Stimulated activated memory B cell treated with anti-CD40 and anti-IgM and Interleukin-4, amounts not matched to agents 10 μg/mL and 1 μg/mL and 100 μg/mL, for 72 hours (primary cell): ENCODE measurements around the gene GABPA.
A peak's percentile ranks its signal among the peaks of the same experiment; 100 is the strongest.

Experiments
- ATAC-seq: fragments of 150-1000 bp; cut with Tn5 transposase; 2 replicates; pipeline ENCODE4 v1.10.0; 2021
- H3K27ac Mint-ChIP-seq: one replicate; pipeline ENCODE4 v1.8.0; 2022; ENCODE audit warnings: mild to moderate bottlenecking, mixed read lengths
- H3K27me3 Mint-ChIP-seq: one replicate; pipeline ENCODE4 v1.8.0; 2022; ENCODE audit warnings: mixed read lengths
- H3K36me3 Mint-ChIP-seq: one replicate; pipeline ENCODE4 v1.8.0; 2022; ENCODE audit warnings: mixed read lengths
- H3K4me1 Mint-ChIP-seq: one replicate; pipeline ENCODE4 v1.8.0; 2022; ENCODE audit warnings: mixed read lengths
- H3K4me3 Mint-ChIP-seq: one replicate; pipeline ENCODE4 v1.8.0; 2022; ENCODE audit warnings: mild to moderate bottlenecking, moderate library complexity, mixed read lengths
- H3K9me3 Mint-ChIP-seq: one replicate; pipeline ENCODE4 v1.8.0; 2022; ENCODE audit warnings: mixed read lengths

GABPA gene

DNA sequence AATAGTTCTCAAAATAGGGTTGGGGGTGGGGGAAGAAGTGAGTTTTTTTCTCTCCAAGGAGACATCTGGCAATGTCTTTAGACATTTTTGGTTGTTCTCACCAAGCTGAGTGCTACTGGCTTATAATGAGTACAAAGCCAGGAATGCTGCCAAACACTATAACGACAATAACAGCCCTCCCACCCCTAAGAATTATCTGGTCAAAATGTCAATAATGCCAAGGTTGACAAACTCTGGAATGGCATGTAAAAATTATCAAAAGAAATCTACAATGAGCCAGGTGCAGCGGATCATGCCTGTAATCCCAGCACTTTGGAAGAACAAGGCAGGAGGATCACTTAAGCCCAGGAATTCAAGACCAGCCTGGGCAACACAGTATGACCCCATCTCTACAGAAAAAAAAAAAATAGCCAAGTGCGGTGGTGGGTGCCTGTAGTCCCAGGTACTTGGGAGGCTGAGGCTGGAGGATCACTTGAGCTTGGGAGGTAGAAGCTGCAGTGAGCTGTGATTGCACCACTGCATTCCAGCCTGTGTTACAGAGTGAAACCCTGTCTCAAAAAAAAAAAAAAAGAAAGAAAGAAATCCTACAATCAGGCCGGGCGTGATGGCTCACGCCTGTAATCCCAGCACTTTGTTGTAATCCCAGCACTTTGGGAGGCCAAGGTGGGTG lies 2.5 kb upstream of the GABPA start:
- Mint-ChIP-seq H3K4me3 (no peak overlapping the region), H3K27ac (no peak overlapping the region), H3K36me3 (peaks cover 19% of the 10 kb centered on the region), H3K9me3 (no peaks in the 10 kb centered on the region), H3K4me1 (peaks cover 30% of the 10 kb centered on the region), H3K27me3 (no peaks in the 10 kb centered on the region)
- no peak for ATAC-seq

DNA sequence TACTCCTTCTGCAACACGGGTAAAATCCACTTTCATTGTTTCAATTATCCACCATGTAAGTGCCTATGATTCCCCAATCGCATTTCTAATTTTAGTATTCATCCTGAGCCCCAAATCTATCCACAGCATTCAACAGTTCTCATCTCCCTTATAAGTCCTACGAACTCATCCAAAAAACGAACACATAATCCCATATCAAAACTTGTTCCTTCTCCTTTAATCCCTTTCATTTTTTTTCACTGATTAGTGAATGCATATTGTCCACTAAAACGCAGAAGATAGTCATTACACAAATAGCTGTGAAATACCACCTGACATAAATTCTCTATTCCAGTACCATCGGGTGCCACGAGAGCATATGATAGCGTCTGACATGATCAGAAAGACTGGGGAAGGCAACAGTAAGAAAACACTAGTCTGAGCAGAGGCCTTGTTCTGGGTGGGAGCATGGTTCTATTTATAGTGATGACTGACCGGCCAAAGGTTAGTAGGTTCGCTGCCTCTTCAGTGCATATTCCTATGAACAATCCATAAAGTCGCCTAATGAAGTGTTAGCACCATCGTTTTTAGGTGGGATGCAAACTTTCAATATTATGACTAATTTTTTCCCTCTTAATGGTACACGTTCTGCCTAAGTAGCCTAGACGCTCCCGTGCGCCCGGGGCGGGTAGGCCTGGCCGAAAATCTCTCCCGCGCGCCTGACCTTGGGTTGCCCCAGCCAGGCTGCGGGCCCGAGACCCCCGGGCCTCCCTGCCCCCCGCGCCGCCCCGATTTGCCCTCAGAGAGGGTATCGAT lies 716 bp upstream of the GABPA start:
- H3K4me3 Mint-ChIP-seq = peak overlapping the region; percentile 88
- H3K27me3 Mint-ChIP-seq = no peaks in the 10 kb centered on the region
- peak; percentile 16 for ATAC-seq
- H3K27ac Mint-ChIP-seq = peak overlapping the region; percentile 99
- H3K36me3 Mint-ChIP-seq = peaks cover 5% of the 10 kb centered on the region
- H3K4me1 Mint-ChIP-seq = peaks cover 44% of the 10 kb centered on the region
- no peaks in the 10 kb centered on the region for H3K9me3 Mint-ChIP-seq

DNA sequence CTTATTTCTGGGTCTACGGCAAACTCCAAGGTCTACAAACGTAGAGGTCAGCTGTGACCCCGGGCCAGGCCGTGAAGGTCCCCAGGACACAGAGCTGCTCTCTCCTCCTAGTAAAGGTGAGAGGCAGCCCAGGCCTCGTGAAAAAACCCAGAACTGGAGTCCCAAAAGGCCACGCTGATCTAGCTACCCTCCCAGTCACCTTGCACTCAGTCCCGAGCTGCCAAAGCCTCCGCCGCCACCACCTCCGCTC lies 193 bp upstream of the GABPA start:
- ATAC-seq = peak; percentile 1
- Mint-ChIP-seq H3K27me3 (no peaks in the 10 kb centered on the region), H3K4me1 (peaks cover 49% of the 10 kb centered on the region), H3K36me3 (peaks cover 5% of the 10 kb centered on the region), H3K9me3 (no peaks in the 10 kb centered on the region), H3K27ac (peak overlapping the region; percentile 99), H3K4me3 (peak overlapping the region; percentile 88)

DNA sequence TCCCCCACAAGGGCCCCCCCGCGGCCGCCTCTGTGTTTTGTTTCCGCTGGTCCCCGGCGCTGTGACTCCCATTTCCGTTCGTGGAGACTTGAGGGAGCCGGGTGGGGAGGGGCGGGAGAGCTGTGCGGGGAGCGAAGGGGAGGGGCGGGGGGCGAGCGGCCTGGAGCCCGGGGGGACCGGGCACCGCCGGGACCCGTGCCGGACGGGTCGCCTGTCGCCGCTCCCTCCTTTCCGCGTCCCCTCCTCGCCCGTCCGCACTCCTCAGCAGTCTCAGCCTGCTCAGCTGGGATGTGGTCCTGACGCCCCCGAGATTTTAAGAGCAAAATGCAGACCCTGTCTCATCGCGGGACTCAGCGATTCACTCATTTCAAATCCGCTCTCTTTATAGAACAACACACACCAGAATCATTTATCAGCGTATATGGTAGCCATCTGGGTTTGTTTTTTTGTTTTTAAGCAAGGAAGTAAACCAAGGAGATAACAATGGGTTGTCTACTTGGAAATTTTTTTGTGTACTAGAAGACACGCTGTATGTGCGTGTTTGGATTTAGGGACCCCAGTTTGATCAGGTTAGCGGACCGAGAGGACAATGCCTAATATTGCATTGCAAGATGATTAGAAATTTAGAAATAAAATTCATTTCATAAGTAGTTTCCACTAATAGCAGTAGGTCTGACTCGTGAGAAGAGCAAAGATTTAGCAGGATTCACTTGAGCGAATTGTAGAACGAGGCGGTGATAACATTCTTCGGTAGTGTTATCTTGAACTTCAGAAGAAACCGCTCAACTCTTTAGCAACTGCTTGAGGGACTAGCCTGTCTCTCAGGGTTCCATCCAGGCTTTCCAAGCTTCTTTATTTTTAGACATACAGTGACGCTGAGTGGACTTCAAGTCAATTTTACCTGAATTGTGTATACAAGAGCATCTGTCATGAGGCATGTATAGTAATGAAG lies 1.1 kb downstream of the GABPA start:
- H3K4me3 Mint-ChIP-seq = peak overlapping the region; percentile 88

DNA sequence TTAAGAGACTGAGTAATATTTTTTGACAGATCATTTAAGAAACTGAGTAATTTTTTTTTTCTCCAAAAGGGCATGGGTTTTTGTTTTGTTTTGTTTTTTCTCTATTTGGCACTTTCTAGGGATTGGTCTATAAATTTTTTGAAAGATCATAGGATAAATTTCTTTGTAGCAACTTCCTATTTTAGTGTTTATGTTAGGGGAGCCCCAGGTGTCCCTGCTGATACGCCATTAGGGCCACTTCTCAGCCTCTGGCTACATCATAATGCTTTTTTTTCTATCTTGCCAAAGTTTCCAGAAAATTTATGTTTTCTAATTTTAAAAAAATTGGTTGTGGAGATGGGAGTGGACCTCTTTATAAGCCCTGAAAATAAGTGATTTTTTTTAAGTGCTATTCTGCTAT lies 2.6 kb downstream of the GABPA start:
- H3K27me3 Mint-ChIP-seq = no peaks in the 10 kb centered on the region
- ATAC-seq = no peak
- H3K27ac Mint-ChIP-seq = no peak overlapping the region
- H3K4me1 Mint-ChIP-seq = peaks cover 51% of the 10 kb centered on the region
- peaks cover 17% of the 10 kb centered on the region for H3K36me3 Mint-ChIP-seq
- no peak overlapping the region for H3K4me3 Mint-ChIP-seq
- H3K9me3 Mint-ChIP-seq = no peaks in the 10 kb centered on the region

More for the DNA sequence above, 1.1 kb downstream of the GABPA start:
- Mint-ChIP-seq H3K36me3 (peaks cover 5% of the 10 kb centered on the region), H3K27ac (peak overlapping the region; percentile 99), H3K9me3 (no peaks in the 10 kb centered on the region), H3K4me1 (peaks cover 51% of the 10 kb centered on the region), H3K27me3 (no peaks in the 10 kb centered on the region)
- peak; percentile 10 for ATAC-seq

DNA sequence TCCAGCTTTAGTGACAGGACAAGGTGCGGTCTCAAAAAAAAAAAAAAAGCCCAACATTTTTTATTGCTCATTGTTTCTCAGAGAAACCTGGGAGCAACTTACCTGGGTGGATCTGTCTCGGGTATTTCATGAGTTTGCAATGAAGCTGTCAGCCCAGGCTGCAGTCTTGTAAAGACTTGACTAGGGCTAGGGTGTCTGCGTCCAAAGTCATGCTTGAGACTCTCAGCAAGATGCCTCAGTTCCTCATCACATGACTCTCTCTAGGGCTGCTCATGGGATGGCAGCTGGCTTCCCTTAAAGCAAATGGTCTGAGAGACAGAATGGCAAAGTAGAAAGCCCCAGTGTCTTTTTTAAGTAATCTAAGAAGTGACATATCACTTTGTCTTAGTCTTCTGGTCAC lies 8.1 kb downstream of the GABPA start:
- no peaks in the 10 kb centered on the region for H3K9me3 Mint-ChIP-seq
- ATAC-seq = no peak
- H3K27ac Mint-ChIP-seq = no peak overlapping the region
- H3K36me3 Mint-ChIP-seq = peaks cover 13% of the 10 kb centered on the region
- peaks cover 19% of the 10 kb centered on the region for H3K4me1 Mint-ChIP-seq
- no peak overlapping the region for H3K4me3 Mint-ChIP-seq
- H3K27me3 Mint-ChIP-seq = no peaks in the 10 kb centered on the region

DNA sequence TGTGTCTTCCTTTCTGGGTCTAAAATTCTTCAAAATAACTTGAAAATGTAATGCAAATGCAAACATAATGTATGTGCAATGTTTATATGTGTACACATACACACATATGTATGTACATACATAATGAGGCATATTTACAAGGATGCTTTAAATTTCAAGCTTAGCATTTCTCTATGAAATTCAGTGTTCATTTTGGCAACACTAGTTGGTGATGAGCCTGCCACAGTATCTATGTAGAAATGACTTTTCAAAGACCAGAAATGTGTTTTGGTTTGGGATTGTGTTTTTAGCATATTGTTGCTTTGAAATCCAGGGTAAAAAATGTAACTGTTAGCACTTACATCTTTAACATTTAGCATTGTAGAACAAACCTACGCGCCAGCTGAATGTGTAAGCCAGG lies 10.1 kb downstream of the GABPA start:
- ATAC-seq = no peak
- Mint-ChIP-seq H3K36me3 (peaks cover 13% of the 10 kb centered on the region), H3K4me3 (no peak overlapping the region), H3K27me3 (no peaks in the 10 kb centered on the region), H3K9me3 (no peaks in the 10 kb centered on the region), H3K27ac (no peak overlapping the region), H3K4me1 (no peaks in the 10 kb centered on the region)

DNA sequence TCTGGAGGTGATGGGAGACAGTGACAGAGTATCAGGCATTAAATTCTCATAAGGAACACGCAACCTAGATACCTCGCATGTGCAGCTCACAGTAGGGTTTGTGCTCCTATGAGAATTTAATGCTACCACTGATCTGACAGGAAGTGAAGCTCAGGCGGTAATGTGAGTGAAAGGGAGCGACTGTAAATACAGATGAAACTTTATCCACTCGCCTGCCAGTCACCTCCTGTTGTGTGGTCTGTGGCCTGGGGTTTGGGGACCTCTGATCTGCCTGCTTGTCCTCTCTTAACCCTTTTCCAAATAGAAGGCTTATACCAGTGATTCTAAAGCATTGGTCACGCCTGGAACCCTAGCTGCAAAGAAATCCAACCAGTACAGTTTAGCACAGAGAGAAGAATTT lies 15.3 kb downstream of the GABPA start:
- Mint-ChIP-seq H3K36me3 (peaks cover 34% of the 10 kb centered on the region), H3K27ac (no peak overlapping the region), H3K4me3 (no peak overlapping the region), H3K27me3 (no peaks in the 10 kb centered on the region), H3K9me3 (no peaks in the 10 kb centered on the region), H3K4me1 (no peaks in the 10 kb centered on the region)
- ATAC-seq = no peak

DNA sequence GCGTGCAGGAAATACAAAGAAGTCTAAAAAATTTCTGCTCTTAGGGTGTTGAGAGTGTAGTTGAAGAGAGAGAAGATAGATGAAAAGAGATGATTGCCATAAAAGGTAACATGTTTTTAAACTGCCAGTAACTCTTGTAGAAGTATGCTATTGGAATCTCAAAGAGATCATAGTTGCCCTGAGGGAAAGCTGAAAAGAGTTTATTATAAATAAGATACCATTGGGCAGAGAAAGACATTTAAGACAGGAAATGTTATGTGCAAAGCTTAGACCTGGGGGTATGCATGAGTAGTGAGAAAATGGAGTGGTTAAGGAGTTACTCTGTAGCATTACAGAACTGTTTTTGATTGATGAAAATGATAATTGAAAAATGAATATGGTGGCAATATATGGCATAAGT lies 17.6 kb downstream of the GABPA start:
- H3K36me3 Mint-ChIP-seq = peaks cover 52% of the 10 kb centered on the region
- H3K27me3 Mint-ChIP-seq = no peaks in the 10 kb centered on the region
- H3K27ac Mint-ChIP-seq = no peak overlapping the region
- no peak for ATAC-seq
- peaks cover 7% of the 10 kb centered on the region for H3K4me1 Mint-ChIP-seq
- no peaks in the 10 kb centered on the region for H3K9me3 Mint-ChIP-seq
- no peak overlapping the region for H3K4me3 Mint-ChIP-seq

DNA sequence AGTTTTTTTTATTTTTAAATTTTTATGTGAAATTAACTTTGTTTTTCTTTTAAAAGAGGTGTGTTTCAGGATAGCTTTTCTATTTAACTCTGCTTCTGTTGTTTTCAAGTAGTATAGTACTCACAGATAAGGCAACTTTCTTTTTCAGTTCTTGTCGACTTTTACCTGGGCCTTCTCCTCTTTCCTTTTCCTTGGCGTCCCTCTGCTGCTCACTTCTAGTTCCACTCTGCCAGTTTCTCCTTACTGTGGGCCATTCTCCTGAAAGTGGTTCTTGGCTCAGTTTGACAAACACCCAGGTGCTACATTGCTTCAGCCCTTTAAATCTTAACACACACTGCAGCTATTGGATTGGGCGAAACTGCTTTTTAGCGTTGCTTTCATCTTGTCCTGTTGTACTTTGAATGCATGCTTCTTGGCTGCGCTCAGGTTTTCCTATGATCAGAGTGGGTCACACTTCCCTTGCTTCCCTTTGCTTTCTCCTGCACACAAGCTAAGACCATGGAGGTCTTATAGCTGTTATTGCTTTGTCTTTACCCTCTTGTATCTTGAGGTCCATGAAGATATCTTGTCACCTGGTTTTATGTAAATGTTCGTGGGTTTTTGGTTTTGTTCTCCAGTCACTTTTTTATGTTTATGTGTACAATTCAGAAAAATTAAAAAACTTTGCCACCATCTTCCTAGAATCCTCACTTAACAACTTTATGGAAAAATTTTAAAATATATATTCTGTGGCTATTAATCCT lies 21.6 kb downstream of the GABPA start:
- Mint-ChIP-seq H3K27ac (peak overlapping the region; percentile 3), H3K4me3 (no peak overlapping the region), H3K9me3 (no peaks in the 10 kb centered on the region), H3K36me3 (peaks cover 78% of the 10 kb centered on the region), H3K4me1 (peaks cover 7% of the 10 kb centered on the region), H3K27me3 (no peaks in the 10 kb centered on the region)
- no peak for ATAC-seq

DNA sequence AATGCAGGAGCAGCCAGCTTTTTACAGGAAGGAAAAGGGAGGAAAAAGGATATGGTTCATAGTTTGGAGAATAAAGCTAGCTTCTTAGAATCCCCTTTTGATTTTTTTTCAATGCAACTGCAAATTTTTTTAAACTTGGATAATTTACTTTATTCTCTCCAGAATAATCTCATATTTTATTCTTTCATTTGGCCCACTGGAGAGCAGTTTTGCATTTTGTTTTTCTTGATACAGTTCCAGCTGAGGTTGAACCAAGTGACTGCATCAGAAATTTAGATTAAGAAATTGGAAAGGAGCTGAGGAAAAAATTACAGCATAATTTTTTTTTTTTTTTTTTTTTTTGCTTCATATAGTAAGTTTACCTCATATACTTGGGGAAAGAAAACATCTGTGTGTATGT lies 22.8 kb downstream of the GABPA start:
- peaks cover 7% of the 10 kb centered on the region for H3K4me1 Mint-ChIP-seq
- peaks cover 74% of the 10 kb centered on the region for H3K36me3 Mint-ChIP-seq
- ATAC-seq = no peak
- H3K27ac Mint-ChIP-seq = peak overlapping the region; percentile 3
- H3K4me3 Mint-ChIP-seq = no peak overlapping the region
- no peaks in the 10 kb centered on the region for H3K9me3 Mint-ChIP-seq
- no peaks in the 10 kb centered on the region for H3K27me3 Mint-ChIP-seq

DNA sequence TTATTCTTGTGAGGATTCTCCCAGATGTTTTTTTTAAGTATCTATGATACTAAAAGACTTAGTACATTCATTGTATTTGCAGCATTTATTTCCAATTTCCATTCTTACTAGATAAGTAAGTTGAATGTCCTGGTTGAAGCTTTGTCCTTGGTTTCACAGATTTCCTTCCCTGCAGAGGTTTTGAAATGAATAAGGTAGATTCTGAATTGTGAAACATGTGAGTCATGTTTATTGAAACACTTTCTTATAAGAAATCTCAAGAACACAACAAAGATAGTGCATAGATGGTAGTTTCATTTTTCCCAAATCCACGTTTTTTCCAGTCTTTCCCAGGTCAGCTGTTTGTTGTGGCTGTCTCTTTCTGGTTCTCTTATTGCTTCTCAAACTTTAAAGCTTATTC lies 24.8 kb downstream of the GABPA start:
- Mint-ChIP-seq H3K36me3 (peaks cover 70% of the 10 kb centered on the region), H3K9me3 (no peaks in the 10 kb centered on the region), H3K27ac (no peak overlapping the region), H3K27me3 (no peaks in the 10 kb centered on the region), H3K4me3 (no peak overlapping the region), H3K4me1 (peaks cover 7% of the 10 kb centered on the region)
- ATAC-seq = no peak

DNA sequence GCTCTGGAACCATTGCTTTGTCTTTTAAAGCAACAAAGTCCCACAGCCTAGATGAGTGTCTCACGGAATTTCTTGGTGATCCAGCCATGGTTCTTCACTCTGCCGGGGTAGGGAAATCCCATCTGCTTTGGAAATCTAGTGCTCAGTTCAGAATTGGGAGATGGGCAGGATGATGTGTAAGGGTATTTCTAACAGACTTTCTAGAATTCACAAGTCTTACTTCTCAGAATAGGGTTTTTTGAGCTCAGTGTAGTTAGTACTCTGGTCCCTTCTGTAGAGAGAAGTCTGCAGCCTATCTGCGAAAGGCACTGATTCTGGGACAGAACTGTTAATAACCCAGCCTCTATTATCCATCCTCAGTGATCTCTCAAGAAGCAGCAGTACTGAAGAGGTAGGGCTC lies 25.3 kb downstream of the GABPA start:
- H3K27ac Mint-ChIP-seq = no peak overlapping the region
- H3K36me3 Mint-ChIP-seq = peaks cover 66% of the 10 kb centered on the region
- H3K9me3 Mint-ChIP-seq = no peaks in the 10 kb centered on the region
- no peaks in the 10 kb centered on the region for H3K27me3 Mint-ChIP-seq
- H3K4me1 Mint-ChIP-seq = peaks cover 7% of the 10 kb centered on the region
- no peak for ATAC-seq
- no peak overlapping the region for H3K4me3 Mint-ChIP-seq

DNA sequence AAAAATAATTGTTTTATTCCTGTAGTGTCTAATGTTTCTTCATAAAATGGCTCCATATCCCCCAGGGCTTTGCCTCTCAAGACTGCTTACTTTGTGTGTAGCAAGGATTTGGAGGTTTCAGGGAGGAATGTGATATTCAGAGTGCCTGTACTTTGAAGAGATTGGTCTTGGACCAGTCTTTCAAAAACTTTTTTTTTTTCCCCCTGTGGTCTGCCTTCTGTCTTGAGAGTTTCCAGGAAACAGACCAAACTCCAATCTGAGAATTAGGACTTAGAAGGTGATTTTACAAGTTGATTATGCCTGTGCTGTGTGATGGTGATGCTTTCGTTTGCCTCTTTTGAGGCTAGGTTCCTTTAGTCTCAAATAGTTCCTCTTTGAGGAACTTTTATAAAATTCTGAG lies 25.9 kb downstream of the GABPA start:
- no peak overlapping the region for H3K4me3 Mint-ChIP-seq
- peak overlapping the region; percentile 35 for H3K27ac Mint-ChIP-seq
- ATAC-seq = no peak
- no peaks in the 10 kb centered on the region for H3K9me3 Mint-ChIP-seq
- H3K4me1 Mint-ChIP-seq = peaks cover 7% of the 10 kb centered on the region
- peaks cover 66% of the 10 kb centered on the region for H3K36me3 Mint-ChIP-seq
- H3K27me3 Mint-ChIP-seq = no peaks in the 10 kb centered on the region

DNA sequence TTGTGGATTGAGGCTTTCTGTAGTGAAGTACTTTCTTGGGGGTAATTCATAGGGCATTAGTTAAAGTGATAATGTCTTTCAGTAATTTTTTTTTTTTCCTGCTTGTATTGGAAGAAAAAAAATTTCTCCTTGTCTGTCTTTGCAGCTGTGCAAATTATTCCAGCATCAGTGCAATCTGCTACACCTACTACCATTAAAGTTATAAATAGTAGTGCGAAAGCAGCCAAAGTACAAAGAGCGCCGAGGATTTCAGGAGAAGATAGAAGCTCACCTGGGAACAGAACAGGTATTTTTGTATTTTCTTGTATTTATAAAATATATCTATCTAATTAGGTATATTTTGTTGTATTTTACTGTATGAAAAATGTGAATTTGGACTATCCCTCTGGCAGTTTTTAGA lies 29.3 kb downstream of the GABPA start:
- Mint-ChIP-seq H3K4me3 (no peak overlapping the region), H3K27ac (no peak overlapping the region), H3K27me3 (no peaks in the 10 kb centered on the region), H3K9me3 (no peaks in the 10 kb centered on the region), H3K36me3 (peaks cover 66% of the 10 kb centered on the region), H3K4me1 (no peaks in the 10 kb centered on the region)
- ATAC-seq = no peak
